Ascending aorta (tissue), 2 donors: ENCODE measurements around the gene PRAC1. TPM values are rescaled to one million over a fixed set of nuclear protein-coding genes. Genes with fewer than 3 reads are reported as not detected.

Source experiments
- DNase-seq, 2 donors: peaks; one replicate each; pipeline ENCODE4 v3.0.0-alpha.2; 2019; ENCODE audit warnings: low spot score in 2 of 2
- H3K27ac ChIP-seq, 2 donors: fragments of 200-600 bp; sonication (generic); one replicate each; pipeline ENCODE4 v1.5.1; 2016 to 2017; ENCODE audit warnings: mild to moderate bottlenecking in 1 of 2
- H3K27me3 ChIP-seq: fragments of 200-600 bp; sonication (generic); one replicate; pipeline ENCODE4 v1.5.1; 2017
- H3K36me3 ChIP-seq, 2 donors: fragments of 200-600 bp; sonication (generic); one replicate each; pipeline ENCODE4 v1.5.1; 2016
- H3K4me1 ChIP-seq, 2 donors: fragments of 200-600 bp; sonication (generic); one replicate each; pipeline ENCODE4 v1.5.1; 2016 to 2017; ENCODE audit warnings: mild to moderate bottlenecking in 1 of 2
- H3K4me3 ChIP-seq, 2 donors: fragments of 200-600 bp; sonication (generic); one replicate each; pipeline ENCODE4 v1.5.1; 2016 to 2017; ENCODE audit warnings: mild to moderate bottlenecking in 1 of 2
- H3K9me3 ChIP-seq, 2 donors: fragments of 200-600 bp; sonication (generic); one replicate each; pipeline ENCODE4 v1.5.1; 2016
- intact Hi-C: fragments of 100-400 bp; cut with DNase I; formaldehyde crosslinking; loops from one replicate; pipeline ENCODE4 v1.15.1; 2023
- total RNA-seq: library from RNA; depleted of rRNA; stranded (reverse); fragments of >200 nt; gene quantifications from one replicate; pipeline ENCODE4 v1.1.0, GENCODE V29; 2016
- TF ChIP-seq, protein P1 (sequence below), 3 experiments: fragments of 200-600 bp in 2 of 3; fragments of 450-650 bp in 1 of 3; sonication (generic) in 2 of 3; IDR thresholded peaks; one replicate each; pipeline ENCODE4 v1.5.1; 2016 to 2019; ENCODE audit warnings: antibody characterized with exemption in 3 of 3, mild to moderate bottlenecking in 1 of 3, moderate library complexity in 1 of 3

Gene PRAC1
- total RNA-seq, 1 donor from 2014 or later = not detected

DNA sequence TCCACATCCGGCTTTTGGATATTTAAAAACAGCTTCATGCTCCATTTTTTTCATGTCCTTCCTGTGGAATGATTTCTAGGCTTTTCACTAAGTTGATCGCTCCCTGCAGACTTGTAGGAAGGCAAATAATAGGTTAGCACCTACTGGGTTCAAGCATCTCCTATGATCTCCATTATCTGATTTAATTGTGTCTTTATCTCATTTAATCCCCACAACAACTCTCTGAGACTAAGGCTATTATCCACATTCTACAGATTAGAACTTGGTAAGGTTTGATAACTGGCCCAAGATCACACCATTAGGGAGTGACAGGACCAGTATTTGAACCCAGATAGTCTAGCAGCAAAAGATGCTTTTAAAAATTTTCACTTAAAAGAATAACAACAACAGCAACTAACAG is 50.0 kb downstream of the PRAC1 start:
- TF ChIP-seq, protein P1, sequence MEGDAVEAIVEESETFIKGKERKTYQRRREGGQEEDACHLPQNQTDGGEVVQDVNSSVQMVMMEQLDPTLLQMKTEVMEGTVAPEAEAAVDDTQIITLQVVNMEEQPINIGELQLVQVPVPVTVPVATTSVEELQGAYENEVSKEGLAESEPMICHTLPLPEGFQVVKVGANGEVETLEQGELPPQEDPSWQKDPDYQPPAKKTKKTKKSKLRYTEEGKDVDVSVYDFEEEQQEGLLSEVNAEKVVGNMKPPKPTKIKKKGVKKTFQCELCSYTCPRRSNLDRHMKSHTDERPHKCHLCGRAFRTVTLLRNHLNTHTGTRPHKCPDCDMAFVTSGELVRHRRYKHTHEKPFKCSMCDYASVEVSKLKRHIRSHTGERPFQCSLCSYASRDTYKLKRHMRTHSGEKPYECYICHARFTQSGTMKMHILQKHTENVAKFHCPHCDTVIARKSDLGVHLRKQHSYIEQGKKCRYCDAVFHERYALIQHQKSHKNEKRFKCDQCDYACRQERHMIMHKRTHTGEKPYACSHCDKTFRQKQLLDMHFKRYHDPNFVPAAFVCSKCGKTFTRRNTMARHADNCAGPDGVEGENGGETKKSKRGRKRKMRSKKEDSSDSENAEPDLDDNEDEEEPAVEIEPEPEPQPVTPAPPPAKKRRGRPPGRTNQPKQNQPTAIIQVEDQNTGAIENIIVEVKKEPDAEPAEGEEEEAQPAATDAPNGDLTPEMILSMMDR (IDR thresholded peaks at IDR 0.05) = no peak
- DNase-seq = no peak
- Histone ChIP-seq H3K36me3 (no peaks in the 10 kb centered on the region), H3K9me3 (no peaks in the 10 kb centered on the region), H3K4me3 (no peak overlapping the region), H3K4me1 (peaks cover 0 to 3% of the 10 kb centered on the region in 2 donors), H3K27me3 (no peaks in the 10 kb centered on the region), H3K27ac (no peak overlapping the region)
- intact Hi-C loops = loop anchor here (5.0 kb wide), 1 partner anchor 210 kb away; no protein-coding TSS in a partner anchor

Other genes with a start within 250 kb of the PRAC1 start
- gene HOXB1, start 191.5 kb downstream of the PRAC1 start, total RNA-seq = not detected
- gene HOXB2, start 177.4 kb downstream of the PRAC1 start, total RNA-seq = 55.3 TPM
- gene HOXB4, start 144.2 kb downstream of the PRAC1 start, total RNA-seq = 20.4 TPM
- gene HOXB3, start 132.3 kb downstream of the PRAC1 start, total RNA-seq = 19.3 TPM
- gene HOXB5, start 128.7 kb downstream of the PRAC1 start, total RNA-seq = 0.53 TPM
- 5.1 TPM for gene HOXB6, start 117.5 kb downstream of the PRAC1 start, total RNA-seq
- gene HOXB7, start 111.5 kb downstream of the PRAC1 start, total RNA-seq = 15.0 TPM
- not detected for gene HOXB8, start 107.2 kb downstream of the PRAC1 start, total RNA-seq
- gene HOXB9, start 96.2 kb downstream of the PRAC1 start, total RNA-seq = not detected
- not detected for gene PRAC2, start 667 bp upstream of the PRAC1 start, total RNA-seq
- gene HOXB13, start 6.2 kb upstream of the PRAC1 start, total RNA-seq = not detected
- not detected for gene TTLL6, start 94.7 kb upstream of the PRAC1 start, total RNA-seq
- gene CALCOCO2, start 108.5 kb upstream of the PRAC1 start, total RNA-seq = 34.9 TPM
- 173 TPM for gene ATP5MC1, start 170.3 kb upstream of the PRAC1 start, total RNA-seq
- 68.8 TPM for gene UBE2Z, start 185.9 kb upstream of the PRAC1 start, total RNA-seq
- 36.5 TPM for gene SNF8, start 222.3 kb upstream of the PRAC1 start, total RNA-seq
- gene GIP, start 246.1 kb upstream of the PRAC1 start, total RNA-seq = not detected